HG02840 (cell line): ENCODE results near the gene OGFR.
"Not testable (repeated sequence)": the region's sequence is repeated elsewhere in the genome, so short reads cannot be mapped to it uniquely, and the experiment has no call there.

Experiments
- ATAC-seq: cut with Tn5 transposase; IDR thresholded peaks from one replicate; pipeline ENCODE4 v1.9.1; 2021; ENCODE audit warnings: mild to moderate bottlenecking, moderate library complexity, moderate number of reproducible peaks; ENCODE audit not compliant: unreplicated experiment, low FRiP score

OGFR gene

DNA sequence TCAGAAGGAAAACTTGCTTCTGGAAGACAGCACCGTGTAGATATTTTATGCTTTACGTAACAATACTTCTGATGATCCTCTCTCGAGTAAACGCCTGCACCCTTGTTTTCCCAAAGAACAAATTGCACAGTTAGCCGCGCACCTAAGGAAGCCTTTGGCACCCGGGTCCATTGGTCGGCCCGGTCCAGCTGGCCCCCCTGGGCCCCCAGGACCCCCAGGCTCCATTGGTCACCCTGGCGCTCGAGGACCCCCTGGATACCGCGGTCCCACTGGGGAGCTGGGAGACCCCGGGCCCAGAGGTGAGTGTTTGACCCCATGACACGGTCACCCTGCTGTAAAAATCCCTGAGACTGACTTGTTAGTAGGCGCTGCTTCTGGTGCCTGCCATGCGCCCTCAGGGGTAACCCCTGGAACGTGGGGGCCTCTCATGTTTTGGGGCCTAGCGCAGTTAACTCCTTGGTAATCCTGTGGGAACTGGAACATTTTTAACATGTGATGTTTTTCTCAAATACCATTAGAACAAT lies 32.4 kb downstream of the OGFR start:
- no peak for ATAC-seq

- ATAC-seq = peak; percentile 23
Measured at GRCh38 chr20:62837790-62838127, 33.1 kb downstream of the OGFR start.

GRCh38 chr20:62838128-62838891 lies 33.7 kb downstream of the OGFR start:
- ATAC-seq = peak; percentile 76

DNA sequence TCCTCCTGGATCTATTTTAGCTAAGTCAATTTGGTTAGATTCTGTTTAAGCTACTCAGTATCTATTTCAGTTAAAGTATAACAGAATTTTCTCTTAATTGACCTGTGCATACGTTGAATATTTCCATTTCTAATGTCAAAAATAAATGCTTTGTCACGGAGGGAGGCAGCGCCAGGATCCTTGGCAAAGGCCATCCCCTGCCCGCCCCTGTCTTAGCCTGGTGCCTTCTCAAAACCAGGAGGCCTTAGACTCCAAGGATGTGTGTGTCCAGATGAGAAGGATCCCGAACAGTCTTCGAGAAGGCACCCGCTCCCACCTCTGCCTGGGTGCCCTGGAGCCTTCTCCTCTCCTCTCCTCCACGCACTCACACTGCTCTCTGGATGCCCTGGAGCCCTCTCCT lies 34.6 kb downstream of the OGFR start:
- no peak for ATAC-seq

DNA sequence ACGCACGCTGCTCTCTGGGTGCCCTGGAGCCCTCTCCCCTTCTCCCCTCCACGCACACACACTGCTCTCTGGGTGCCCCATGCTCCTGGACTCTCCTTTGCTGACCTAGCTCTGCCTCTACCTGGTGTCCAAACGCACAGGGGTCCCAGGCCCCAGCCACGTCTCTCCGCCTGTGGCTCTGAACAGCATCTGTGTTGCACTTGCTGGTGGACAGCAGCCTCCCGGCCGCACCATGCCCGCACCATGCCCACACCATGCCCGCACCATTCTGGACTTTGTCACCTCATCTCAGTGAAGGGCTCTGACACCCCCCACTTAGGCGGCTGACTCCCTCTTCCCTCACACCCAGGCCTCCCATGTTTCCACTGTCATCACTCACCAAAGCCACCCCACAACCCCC lies 35.2 kb downstream of the OGFR start:
- ATAC-seq = no peak

GRCh38 chr20:62840244-62841197 lies 35.9 kb downstream of the OGFR start:
- ATAC-seq = no peak

- ATAC-seq = no peak
Measured at GRCh38 chr20:62841705-62842212, 37.1 kb downstream of the OGFR start.

DNA sequence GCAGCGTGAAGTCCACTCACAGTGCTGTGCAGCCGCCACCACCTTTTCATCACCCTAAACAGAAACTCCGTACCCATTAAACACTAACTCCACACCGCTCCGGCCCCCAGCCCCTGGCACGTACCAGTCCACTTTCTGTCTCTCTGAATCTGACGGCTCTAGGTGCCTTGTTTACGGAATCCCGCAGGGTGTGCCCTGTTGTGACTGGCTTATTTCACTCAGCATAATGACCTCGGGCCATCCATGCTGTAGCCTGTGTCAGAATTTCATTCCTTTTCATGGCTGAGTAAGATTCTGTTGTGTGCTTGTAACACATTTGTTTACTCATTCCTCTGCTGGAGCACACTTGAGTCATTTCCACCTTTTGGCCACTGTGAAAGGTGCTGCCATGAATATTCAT lies 39.0 kb downstream of the OGFR start:
- ATAC-seq = no peak

- no peak for ATAC-seq
Measured at GRCh38 chr20:62844182-62844581, 39.5 kb downstream of the OGFR start.

DNA sequence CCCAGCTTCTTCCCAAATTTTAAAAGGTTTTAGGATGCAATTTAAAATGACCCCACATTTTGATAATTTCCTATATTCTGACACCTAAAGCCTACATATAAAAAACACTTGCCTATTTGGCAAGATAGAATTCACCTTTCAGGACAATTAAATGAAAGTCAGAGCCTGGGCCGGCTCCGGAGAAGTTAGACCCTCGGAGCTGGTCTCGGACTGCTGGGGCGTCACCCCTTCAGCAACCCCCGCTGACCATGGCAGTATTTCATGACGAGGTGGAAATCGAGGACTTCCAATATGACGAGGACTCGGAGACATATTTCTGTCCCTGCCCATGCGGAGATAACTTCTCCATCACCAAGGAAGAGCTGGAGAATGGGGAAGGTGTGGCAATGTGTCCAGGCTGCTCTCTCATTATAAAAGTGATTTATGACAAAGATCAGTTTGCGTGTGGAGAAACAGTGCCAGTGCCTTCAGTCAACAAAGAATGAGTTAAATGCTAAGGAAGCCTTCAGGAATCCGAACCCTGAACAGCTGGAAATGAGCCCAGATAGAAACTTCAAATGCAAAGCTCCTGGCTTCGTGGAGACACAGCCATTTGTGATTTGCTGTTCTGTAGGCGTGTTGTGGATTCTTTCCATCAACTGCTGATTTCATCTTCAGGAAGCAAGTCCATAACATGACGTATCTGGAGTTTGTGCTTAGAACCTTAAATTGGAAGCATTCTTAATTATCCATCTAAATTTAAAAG lies 41.0 kb downstream of the OGFR start:
- no peak for ATAC-seq

DNA sequence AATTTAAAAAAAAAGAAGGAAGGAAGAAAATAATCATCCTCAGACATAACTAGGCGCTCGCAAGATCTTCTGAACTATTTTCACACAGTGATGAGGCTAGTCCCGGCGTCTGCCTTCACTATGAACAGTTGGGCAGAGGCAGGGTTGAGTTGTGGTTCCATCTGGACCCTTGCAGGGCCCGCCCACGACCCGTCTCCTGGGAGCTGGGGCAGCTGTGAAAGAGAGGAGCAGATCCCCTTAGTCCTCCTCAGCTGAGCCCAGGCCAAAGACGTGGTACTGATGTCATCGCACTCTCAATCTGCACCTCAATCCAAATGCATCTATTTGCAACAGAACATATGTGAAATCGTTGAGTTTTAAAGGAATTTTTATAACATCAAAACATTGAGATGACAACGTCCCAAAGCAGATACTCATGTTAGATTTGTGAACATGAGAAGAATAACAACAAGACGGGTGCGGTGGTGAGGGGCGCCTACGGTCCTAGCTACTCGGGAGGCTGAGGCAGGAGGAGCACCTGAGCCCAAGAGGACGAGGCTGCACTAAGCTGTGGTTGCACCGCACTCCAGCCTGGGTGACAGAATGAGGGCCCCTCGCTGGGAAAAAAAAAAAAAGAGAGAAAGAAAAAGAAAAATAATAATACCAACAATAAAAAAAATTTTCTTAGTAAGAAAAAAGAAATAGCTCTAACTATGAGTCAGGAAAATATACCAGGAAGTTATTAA lies 41.7 kb downstream of the OGFR start:
- no peak for ATAC-seq

- not testable (repeated sequence) for ATAC-seq
Measured at GRCh38 chr20:62848917-62849316, 44.3 kb downstream of the OGFR start.

GRCh38 chr20:62849431-62849830 lies 44.8 kb downstream of the OGFR start:
- ATAC-seq = no peak

GRCh38 chr20:62850333-62850974 lies 45.8 kb downstream of the OGFR start:
- ATAC-seq = no peak

- ATAC-seq = no peak
Measured at GRCh38 chr20:62852196-62852595, 47.6 kb downstream of the OGFR start.

- ATAC-seq = no peak
Measured at GRCh38 chr20:62852841-62853240, 48.2 kb downstream of the OGFR start.

GRCh38 chr20:62853304-62853703 lies 48.7 kb downstream of the OGFR start:
- ATAC-seq = not testable (repeated sequence)

- no peak for ATAC-seq
Measured at GRCh38 chr20:62854121-62854520, 49.5 kb downstream of the OGFR start.

GRCh38 chr20:62855120-62855519 lies 50.5 kb downstream of the OGFR start:
- no peak for ATAC-seq
